CD1c-positive myeloid dendritic cell (primary cell): ENCODE results near the gene ATXN7.

Source experiments
- DNase-seq: peaks from one replicate; pipeline ENCODE4 v3.0.0-alpha.2; 2016; ENCODE audit errors: extremely low spot score

The ATXN7 gene

GRCh38 chr3:63864965-63865327, 1.3 kb downstream of the ATXN7 start:
- no peak for DNase-seq

- DNase-seq = no peak
Measured at GRCh38 chr3:63867225-63867624, 3.6 kb downstream of the ATXN7 start.

DNA sequence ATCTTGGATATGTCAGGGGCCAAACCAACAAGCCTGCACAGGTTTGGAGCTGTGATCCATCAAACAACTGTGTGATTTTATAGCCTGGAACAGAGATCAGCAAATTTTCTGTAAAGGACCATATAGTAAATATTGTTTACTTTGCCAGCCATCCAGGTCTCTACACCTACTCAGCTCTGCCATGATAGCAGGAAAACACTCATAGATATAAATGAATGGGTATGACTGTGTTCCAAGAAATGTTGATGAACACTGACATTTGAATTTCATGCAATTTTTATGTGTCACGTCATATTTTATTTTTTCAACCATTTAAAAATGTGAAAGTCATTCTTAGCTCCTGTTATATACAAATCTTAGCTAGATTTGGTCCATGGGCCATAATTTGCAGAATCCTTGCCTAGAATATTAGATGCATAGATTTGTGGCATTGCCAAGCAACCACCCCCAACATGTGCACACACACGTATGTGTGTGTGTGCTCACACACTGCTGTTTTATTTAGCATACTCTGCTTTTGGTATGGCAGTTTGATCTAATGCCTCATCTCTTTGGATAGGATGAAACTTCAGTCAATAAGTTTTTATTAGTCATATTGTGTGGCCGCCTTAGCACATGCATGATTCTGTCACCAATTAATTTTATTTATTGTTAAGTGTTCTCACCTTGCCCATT, 6.4 kb downstream of the ATXN7 start:
- DNase-seq = no peak

- no peak for DNase-seq
Measured at GRCh38 chr3:63870615-63871005, 6.9 kb downstream of the ATXN7 start.

DNA sequence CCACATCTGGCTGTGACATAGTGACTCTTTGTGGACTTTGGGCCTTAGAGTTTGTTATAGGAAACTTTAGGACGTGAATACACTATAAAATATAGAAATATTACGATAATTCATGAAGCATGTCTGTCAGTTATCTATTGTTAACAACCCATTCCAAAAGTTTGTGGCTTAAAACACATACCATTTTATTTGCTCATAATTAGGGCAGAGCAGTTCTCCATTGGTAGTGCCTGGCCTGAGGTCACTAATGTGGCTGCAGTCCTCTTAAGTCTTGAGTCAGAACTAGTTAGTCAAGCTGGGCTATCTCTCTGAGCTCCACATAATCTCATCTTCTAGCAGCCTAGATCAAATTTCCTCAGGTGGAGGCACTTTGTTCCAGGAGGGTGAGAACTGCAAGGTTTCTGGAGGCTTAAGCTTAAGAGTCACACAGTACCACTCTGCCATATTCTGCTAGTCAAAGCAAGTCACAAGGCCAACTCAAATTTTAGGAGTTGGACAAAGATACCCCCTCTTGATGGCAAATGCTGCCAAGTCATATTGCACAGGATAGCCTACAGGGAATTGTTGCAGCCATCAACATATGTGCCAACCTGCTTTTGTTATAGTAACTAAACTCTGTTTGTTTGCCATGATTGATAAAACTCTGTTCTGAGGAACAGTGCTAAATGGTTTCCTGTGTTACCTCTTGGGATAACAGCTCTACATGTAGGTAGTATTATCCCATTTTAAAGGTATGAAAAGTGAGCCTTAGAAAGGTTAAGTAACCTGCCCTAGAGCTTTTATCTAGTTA, 8.7 kb downstream of the ATXN7 start:
- no peak for DNase-seq

- DNase-seq = peak; percentile 38
Measured at GRCh38 chr3:63874769-63875168, 11.1 kb downstream of the ATXN7 start.

DNA sequence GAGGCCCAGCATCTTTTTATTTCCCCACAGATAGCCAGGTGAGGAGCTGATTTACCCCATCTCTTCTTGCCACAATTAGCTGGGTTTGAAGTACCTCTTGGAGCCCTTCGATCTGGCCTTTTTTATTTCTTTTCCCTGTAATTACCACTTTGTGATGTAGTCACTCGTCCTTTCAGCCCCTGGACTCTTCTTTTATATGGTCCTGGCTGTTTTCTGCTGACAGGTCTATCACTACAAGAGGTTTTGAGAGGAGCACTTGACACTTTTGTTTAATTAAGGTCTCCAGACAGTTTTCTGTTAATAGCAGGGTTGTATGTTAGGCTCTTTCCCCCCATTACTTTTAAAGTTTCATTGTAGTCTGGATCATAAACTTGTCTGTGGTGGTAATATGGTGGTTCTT, 11.8 kb downstream of the ATXN7 start:
- DNase-seq = no peak

DNA sequence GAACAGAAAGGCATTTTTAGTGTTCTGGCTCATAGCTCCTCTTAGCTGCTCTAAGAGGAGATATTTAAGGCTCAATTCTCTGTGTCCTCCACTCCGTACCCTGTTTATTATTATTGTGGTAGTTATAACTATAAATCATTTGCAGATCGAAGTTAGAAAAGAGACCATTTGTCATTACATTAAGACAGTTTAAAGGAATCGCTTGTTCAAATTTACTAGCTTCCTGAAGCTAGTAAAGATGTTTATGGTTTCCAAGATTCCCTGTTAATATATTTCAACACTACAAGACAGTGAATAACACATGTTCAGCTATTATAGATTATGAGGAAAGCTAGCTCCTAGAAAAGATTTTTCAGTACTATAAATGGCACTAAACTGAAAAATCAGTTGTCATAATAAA, 12.6 kb downstream of the ATXN7 start:
- DNase-seq = no peak

DNA sequence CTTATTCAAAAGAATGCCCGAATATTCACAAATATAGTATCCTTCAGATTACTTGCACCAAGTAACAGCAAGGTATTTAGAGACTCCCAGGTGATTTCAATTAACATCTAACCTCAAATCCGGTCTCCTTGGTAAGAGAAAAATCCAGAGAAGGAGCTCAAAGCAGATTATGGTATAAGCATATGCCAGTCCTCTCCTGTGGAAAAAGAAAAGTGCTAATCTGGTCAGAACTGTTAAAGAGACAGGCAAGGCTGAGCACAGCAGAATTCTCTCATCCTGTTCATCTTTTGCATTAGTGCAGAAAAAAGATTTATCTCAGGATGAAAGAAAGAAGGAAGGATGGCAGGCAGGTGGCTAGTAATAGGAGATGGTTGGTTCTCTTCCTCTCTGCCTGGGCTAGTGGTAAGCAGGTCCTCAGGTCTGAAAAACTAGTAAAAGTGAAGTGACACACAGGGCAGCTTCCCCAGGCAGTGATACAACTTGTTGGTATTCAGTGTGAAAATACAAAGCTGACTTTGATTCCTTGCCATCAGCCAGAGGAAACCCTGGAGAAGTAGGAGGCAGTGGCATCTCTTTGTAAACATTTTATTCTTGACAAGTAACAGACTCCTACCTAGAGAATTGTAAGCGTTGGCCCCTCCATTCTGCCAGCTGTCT, 14.2 kb downstream of the ATXN7 start:
- DNase-seq = no peak

GRCh38 chr3:63878394-63879060, 14.9 kb downstream of the ATXN7 start:
- DNase-seq = no peak

- DNase-seq = no peak
Measured at GRCh38 chr3:63880653-63881052, 17.0 kb downstream of the ATXN7 start.

GRCh38 chr3:63886858-63887257, 23.2 kb downstream of the ATXN7 start:
- no peak for DNase-seq

GRCh38 chr3:63891518-63891917, 27.9 kb downstream of the ATXN7 start:
- DNase-seq = no peak

GRCh38 chr3:63892773-63893352, 29.2 kb downstream of the ATXN7 start:
- DNase-seq = no peak

- DNase-seq = no peak
Measured at GRCh38 chr3:63895422-63896189, 31.9 kb downstream of the ATXN7 start.

- DNase-seq = peak; percentile 16
Measured at GRCh38 chr3:63896332-63897030, 32.8 kb downstream of the ATXN7 start.

DNA sequence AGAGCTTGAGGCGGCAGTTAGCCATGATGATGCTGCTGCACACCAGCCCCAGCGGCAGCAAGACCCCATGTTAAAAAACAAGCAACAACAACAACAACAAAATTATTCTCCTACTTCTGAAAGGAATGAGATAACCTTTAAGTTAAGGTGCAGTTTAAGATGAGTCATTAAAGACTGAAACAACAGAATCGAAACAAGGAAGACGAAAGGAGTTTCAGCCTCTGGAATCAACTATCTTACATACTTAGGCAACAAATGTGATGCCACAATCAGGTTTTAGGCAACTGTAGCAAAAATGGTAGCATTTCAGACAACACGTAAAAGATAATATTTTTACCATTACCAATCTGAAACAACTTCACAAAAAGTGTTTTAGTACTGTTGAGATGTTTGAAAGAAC, 36.3 kb downstream of the ATXN7 start:
- no peak for DNase-seq

GRCh38 chr3:63900459-63900858, 36.8 kb downstream of the ATXN7 start:
- DNase-seq = peak; percentile 31

GRCh38 chr3:63905731-63906620, 42.3 kb downstream of the ATXN7 start:
- DNase-seq = no peak
